K562 (cell line): ENCODE results near the gene DRC1.

ENCODE experiments used
- CHD2 ChIP-seq: IDR thresholded peaks from 2 replicates; pipeline ENCODE4 v1.6.1; 2011; ENCODE audit warnings: low read depth, low read length
- CTCF ChIP-seq, 3 experiments: IDR thresholded peaks in 2 of 3; conservative IDR thresholded peaks in 1 of 3; 2 replicates each; pipeline ENCODE4 v1.5.1; 2011 to 2012; ENCODE audit warnings: low read length in 3 of 3, mild to moderate bottlenecking in 3 of 3, control low read depth in 2 of 3, improper control_type of control experiment in 1 of 3, inconsistent platforms in 1 of 3, low read depth in 1 of 3, mixed read lengths in 1 of 3, moderate library complexity in 1 of 3; ENCODE audit not compliant: insufficient read depth in 2 of 3
- EHMT2 ChIP-seq: fragments of 450-650 bp; IDR thresholded peaks from 2 replicates; pipeline ENCODE4 v1.6.1; 2018; ENCODE audit warnings: antibody characterized with exemption
- EP300 ChIP-seq: IDR thresholded peaks from 2 replicates; pipeline ENCODE4 v1.6.1; 2012; ENCODE audit warnings: low read length, improper control_type of control experiment
- ETS1 ChIP-seq: conservative IDR thresholded peaks from 2 replicates; pipeline ENCODE4 v1.6.1; 2011; ENCODE audit warnings: low read depth, mild to moderate bottlenecking, low read length; ENCODE audit not compliant: control insufficient read depth
- ETV5 ChIP-seq: sonication (generic); formaldehyde crosslinking; IDR thresholded peaks from 2 replicates; pipeline ENCODE4 v1.4.0; 2020; ENCODE audit warnings: low read depth, mild to moderate bottlenecking, missing genetic modification reagents
- FOXM1 ChIP-seq, 2 experiments: fragments of 450-650 bp in 1 of 2; sonication (generic) in 1 of 2; formaldehyde crosslinking in 1 of 2; IDR thresholded peaks; 2 replicates each; pipeline versions ENCODE4 v1.6.1 to v1.9.0; 2017 to 2022; ENCODE audit warnings: low read depth in 2 of 2, mild to moderate bottlenecking in 2 of 2, missing genetic modification reagents in 1 of 2, moderate library complexity in 1 of 2
- IRF1 ChIP-seq: sonication (generic); formaldehyde crosslinking; IDR thresholded peaks from 2 replicates; pipeline ENCODE4 v1.8.0; 2022; ENCODE audit warnings: missing genetic modification reagents, mild to moderate bottlenecking, borderline replicate concordance
- NR2C2 ChIP-seq, 2 experiments: fragments of 200-800 bp in 1 of 2; sonication (Bioruptor generic) in 1 of 2; sonication (generic) in 1 of 2; formaldehyde crosslinking in 1 of 2; IDR thresholded peaks; 2 replicates each; pipeline versions ENCODE4 v1.6.1 to v1.8.0; 2016 to 2022; ENCODE audit warnings: mild to moderate bottlenecking in 1 of 2, missing compliant biosample characterization in 1 of 2, missing genetic modification characterization in 1 of 2, missing genetic modification reagents in 1 of 2
- USF1 ChIP-seq: sonication (generic); formaldehyde crosslinking; IDR thresholded peaks from 2 replicates; pipeline ENCODE4 v1.9.0; 2022; ENCODE audit warnings: mild to moderate bottlenecking, missing genetic modification reagents
- YY1 ChIP-seq, 3 experiments: IDR thresholded peaks; 2 replicates each; pipeline ENCODE4 v1.6.1; 2011; ENCODE audit warnings: low read length in 2 of 3, mild to moderate bottlenecking in 2 of 3, moderate library complexity in 2 of 3, borderline replicate concordance in 1 of 3, control low read depth in 1 of 3, low read depth in 1 of 3; ENCODE audit not compliant: insufficient read depth in 3 of 3, insufficient replicate concordance in 2 of 3, control insufficient read depth in 1 of 3, insufficient read length in 1 of 3; ENCODE audit errors: extremely low read depth in 1 of 3
- TF ChIP-seq, protein P1 (sequence below): sonication (generic); formaldehyde crosslinking; IDR thresholded peaks from 2 replicates; pipeline ENCODE4 v1.8.0; 2023; ENCODE audit warnings: mild to moderate bottlenecking, missing genetic modification reagents

GRCh38 chr2:26477911-26478253 lies 76.2 kb downstream of the DRC1 start, which contains the start of gene OTOF:
- TF ChIP-seq YY1 (IDR thresholded peaks at IDR 0.05; ENCODE audit: borderline replicate concordance in 1 of 3, control insufficient read depth in 1 of 3, extremely low read depth in 1 of 3, insufficient read depth in 3 of 3, insufficient read length in 1 of 3, insufficient replicate concordance in 2 of 3, low read depth in 1 of 3, low read length in 2 of 3) (no peak), EP300 (no peak), CHD2 (no peak), NR2C2 (CRISPR knock-in tag; IDR thresholded peaks at IDR 0.05) (no peak), NR2C2 (tag; IDR thresholded peaks at IDR 0.05) (no peak), EHMT2 (no peak), CTCF (IDR thresholded peaks at IDR 0.05 in 2 of 3, conservative IDR thresholded peaks at IDR 0.05 in 1 of 3; ENCODE audit: insufficient read depth in 2 of 3, low read depth in 1 of 3, low read length in 3 of 3) (no peak), ETV5 (CRISPR knock-in tag) (no peak), IRF1 (CRISPR knock-in tag) (no peak), USF1 (no peak), ETS1 (no peak), FOXM1 (IDR thresholded peaks at IDR 0.05; ENCODE audit: low read depth) (no peak), FOXM1 (CRISPR knock-in tag; IDR thresholded peaks at IDR 0.05; ENCODE audit: low read depth) (no peak)
- TF ChIP-seq, protein P1, sequence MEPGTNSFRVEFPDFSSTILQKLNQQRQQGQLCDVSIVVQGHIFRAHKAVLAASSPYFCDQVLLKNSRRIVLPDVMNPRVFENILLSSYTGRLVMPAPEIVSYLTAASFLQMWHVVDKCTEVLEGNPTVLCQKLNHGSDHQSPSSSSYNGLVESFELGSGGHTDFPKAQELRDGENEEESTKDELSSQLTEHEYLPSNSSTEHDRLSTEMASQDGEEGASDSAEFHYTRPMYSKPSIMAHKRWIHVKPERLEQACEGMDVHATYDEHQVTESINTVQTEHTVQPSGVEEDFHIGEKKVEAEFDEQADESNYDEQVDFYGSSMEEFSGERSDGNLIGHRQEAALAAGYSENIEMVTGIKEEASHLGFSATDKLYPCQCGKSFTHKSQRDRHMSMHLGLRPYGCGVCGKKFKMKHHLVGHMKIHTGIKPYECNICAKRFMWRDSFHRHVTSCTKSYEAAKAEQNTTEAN (CRISPR knock-in tag) = no peak
